ENCODE measurements around the gene NOL4L.

GRCh38 chr20:32512047-32512385 is 73.1 kb downstream of the NOL4L start:
- no peak for TF ChIP-seq CTCF (IDR thresholded peaks at IDR 0.05)
- no peak for TF ChIP-seq POLR2A (IDR thresholded peaks at IDR 0.05)
- TF ChIP-seq EP300 (IDR thresholded peaks at IDR 0.05), result no peak
